Esophagus squamous epithelium (tissue), 4 donors: Measurements from ENCODE around the gene STK32C.

Experiments used
- CTCF ChIP-seq, 6 experiments: fragments of 450-650 bp in 4 of 6; fragments of 200-600 bp in 2 of 6; sonication (generic) in 2 of 6; IDR thresholded peaks; one replicate each; pipeline ENCODE4 v1.5.1; 2016 to 2019; ENCODE audit warnings: antibody characterized with exemption in 6 of 6, mild to moderate bottlenecking in 4 of 6, moderate library complexity in 4 of 6
- POLR2A ChIP-seq, 4 donors: fragments of 450-650 bp; IDR thresholded peaks; one replicate each; pipeline ENCODE4 v1.6.1; 2017; ENCODE audit warnings: antibody characterized with exemption in 4 of 4, mild to moderate bottlenecking in 4 of 4, moderate library complexity in 3 of 4

- no peak for TF ChIP-seq POLR2A (IDR thresholded peaks at IDR 0.05)
- TF ChIP-seq CTCF (IDR thresholded peaks at IDR 0.05) = no peak
Observed at GRCh38 chr10:132189810-132190422, 117.8 kb downstream of the STK32C start.
